ENCODE measurements around the gene CARD19. TPM values are rescaled to one million over a fixed set of nuclear protein-coding genes. Genes with fewer than 3 reads are reported as not detected.
"Not testable (repeated sequence)": the region's sequence is repeated elsewhere in the genome, so short reads cannot be mapped to it uniquely, and the experiment has no call there.

The CARD19 gene
- total RNA-seq, 1 experiment from 2014 or later: 31.4 TPM

DNA sequence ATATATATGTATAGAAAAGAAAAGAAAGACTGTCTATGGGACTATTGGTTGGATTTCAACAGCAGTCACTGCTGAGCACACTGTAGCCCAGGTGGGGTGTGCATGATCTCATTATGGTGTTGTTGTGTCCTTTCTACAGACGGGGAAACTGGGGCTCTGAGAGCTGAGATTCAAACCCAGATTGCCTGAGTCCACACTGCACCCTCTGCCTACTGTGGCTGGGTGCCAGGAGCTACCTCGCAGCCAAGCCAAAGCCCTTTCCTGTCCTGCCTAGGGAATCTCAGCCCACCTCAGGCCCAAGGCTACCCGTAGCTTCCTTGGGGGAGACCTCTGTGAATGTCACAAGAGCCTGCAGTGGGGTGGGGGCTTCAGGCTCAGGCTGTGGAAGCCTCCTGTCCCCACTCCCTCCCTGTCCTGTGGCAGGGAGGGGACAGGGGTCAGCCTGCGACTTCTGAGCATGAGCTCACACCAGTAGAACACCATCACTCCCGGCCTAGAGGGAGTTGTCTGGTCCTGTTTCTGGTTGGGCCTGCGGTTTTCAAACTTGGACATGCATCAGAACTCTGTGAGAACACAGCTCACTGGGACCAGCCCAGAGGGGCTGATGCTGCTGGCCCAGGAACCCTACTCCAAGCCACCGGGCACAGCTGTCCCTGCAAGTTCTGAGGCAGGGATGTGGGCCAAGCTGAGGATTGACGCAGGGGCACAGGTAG, 45.9 kb downstream of the CARD19 start:
- in situ Hi-C loops (cut with HindIII; ENCODE audit: low sequenced_read_pairs): no loop called here
- DNase-seq (ENCODE audit: low spot score): no peak

DNA sequence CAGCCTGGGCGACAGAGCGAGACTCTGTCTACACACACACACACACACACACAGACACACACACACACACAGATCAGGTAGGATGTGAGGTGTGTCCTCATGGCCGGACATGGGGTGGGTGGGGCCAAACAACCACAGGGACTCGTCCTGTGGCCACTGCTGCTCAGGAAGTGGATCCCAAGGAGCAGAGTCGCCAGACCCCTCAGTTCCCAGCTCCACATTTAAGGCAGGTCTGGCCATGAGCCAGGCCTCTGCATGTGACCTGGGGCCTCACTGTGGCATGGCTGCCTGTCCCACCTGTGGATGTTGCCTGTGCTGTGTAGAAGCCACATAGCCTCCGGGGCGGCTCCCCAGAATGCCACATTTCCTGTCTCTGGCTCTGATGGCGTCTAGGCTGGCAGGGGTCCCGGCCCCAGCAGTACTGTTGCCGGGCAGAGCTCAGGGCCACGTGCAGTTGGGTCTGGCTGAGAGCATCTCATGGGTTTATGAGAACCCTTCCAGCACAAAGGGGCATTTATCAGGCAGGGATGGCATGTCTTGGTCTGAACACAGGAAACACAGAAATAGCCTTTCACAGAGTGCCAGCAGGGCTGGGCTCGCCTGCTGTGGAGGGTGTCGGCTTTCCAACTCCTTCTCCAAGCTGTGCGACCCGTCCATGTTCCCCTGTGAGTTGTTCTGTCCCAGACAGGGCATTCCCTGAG, 48.0 kb downstream of the CARD19 start:
- in situ Hi-C loops (cut with HindIII; ENCODE audit: low sequenced_read_pairs): no loop called here
- DNase-seq (ENCODE audit: low spot score): peak; percentile 82

DNA sequence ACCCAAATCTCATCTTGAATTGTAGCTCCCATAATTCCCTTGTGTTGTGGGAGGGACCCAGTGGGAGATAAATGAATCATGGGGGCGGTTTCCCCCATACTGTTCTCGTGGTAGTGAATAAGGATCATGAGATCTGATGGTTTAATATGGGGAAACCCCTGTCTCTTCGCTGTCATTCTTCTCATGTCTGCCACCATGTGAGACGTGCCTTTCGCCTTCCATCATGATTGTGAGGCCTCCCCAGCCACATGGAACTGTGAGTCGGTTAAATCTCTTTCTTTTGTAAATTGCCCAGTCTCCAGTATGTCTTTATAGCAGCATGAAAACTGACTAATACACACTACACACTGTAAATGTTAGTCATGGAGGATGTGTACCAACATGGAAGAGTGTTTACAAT, 50.7 kb downstream of the CARD19 start:
- DNase-seq (ENCODE audit: low spot score); in situ Hi-C loops (cut with HindIII; ENCODE audit: low sequenced_read_pairs): not testable (repeated sequence)

DNA sequence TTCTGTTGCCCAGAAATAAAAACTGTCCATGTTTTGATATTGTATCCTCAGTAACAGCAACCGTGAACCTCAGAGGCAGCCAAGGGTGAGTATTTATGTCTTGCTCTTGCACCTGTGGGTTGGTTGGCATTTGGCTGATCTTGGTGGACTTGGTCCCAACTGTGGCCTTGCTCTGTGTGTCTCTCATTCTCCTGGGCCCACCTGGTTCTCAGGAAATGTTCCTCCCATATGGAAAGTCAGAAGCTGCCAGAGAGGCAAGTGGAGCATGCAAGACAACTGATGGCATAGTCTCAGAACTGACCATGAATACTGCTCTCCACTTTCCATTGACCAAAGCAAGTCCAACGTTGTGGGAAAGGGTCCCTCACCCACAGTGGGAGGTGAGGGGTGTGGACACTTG, 51.6 kb downstream of the CARD19 start:
- in situ Hi-C loops (cut with HindIII; ENCODE audit: low sequenced_read_pairs): no loop called here
- peak; percentile 71 for DNase-seq (ENCODE audit: low spot score)

DNA sequence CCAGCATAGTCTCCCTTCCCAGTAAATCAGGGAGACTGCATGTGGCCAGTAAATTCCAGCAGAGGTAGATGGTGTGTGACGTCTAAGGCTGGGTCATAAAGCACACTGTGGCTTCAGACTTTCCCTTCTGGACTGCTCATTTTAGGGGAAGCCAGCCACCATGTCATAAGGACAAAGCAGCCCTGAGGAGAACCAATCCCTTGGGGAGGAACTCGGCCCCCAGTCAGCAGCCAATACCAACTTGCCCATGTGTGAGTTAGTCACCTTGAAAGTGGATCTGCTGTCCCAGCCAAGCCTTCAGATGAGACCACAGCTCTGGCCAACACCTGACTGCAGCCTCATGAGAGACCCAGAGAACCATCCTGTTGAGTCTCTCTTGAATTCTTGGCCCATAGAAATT, 52.7 kb downstream of the CARD19 start:
- DNase-seq (ENCODE audit: low spot score): no peak
- in situ Hi-C loops (cut with HindIII; ENCODE audit: low sequenced_read_pairs): no loop called here

- in situ Hi-C loops (cut with HindIII; ENCODE audit: low sequenced_read_pairs): no loop called here
- DNase-seq (ENCODE audit: low spot score): no peak
Measured at GRCh38 chr9:93149361-93149760, 53.3 kb downstream of the CARD19 start.

GRCh38 chr9:93151097-93151784, 55.2 kb downstream of the CARD19 start:
- in situ Hi-C loops (cut with HindIII; ENCODE audit: low sequenced_read_pairs): loop anchor here (10.0 kb wide), 1 partner anchor 46 kb away; no protein-coding TSS in a partner anchor

DNA sequence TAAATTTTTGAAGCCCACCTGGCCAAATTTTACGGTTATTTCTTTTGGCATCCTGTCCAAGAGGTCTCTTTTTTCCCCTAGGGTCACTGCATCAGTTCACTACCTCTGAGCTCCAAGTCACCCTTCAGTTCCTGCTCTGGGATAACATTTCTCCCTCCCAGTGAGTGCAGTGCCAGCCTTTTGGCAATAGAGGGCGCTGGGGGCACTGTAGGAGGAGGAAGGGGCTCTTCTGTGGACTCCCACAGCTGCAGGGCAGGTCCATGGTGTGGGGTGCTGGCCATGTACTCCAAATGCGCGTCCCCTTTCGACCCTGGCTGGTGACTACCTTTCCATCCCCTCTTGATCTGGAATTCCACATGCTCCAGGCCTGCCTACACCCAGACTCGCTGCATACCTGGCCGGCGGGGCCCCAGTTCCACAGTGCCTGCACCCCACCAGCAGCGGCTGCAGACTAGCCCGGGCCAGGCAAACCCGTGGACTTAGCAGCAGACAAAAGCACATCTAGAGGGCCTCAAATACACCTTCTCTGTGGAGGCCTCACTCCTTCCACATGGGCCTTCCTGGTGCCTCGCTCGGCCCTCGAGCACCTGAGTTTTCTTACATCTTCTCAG, 58.4 kb downstream of the CARD19 start:
- DNase-seq (ENCODE audit: low spot score): peak; percentile 38
- in situ Hi-C loops (cut with HindIII; ENCODE audit: low sequenced_read_pairs): loop anchor here (10.0 kb wide), 1 partner anchor 50 kb away; no protein-coding TSS in a partner anchor

More at GRCh38 chr9:93151097-93151784, 55.2 kb downstream of the CARD19 start:
- no peak for DNase-seq (ENCODE audit: low spot score)

DNA sequence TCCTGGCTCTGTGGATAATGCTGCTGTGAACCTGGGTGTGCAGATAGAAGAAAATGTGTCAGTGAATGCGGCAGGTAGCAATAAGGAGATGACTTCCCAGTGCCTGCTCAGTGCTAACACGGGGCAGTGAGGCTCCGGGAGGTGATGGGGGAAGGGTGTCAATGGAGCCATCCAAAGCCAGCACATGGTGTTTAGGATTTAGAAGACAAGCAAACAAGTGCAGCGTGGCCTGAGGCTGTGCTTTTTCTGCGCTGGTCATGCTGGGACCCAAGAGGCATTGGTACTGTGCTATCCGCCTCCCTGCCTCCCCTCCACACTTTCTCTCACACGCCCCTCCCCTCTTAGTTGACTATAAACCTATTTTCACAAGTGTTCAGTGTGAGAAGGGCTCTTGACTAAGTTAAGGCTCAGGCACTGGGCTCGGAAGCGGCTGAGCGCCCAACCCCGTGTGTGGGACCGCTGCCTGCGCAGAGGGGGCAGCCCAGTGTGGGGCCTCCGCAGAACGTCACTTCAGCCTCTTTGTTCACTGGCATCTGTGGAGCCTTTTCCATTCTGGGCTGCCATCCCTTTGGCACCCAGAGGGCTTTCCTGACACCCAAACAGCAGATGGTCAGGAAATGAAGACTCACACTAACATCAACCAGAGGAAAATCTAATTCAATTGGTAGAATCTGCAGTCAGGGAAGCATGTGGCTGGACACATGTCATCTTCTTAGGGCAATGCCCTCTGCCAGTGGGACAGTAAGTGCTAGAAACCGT, 59.9 kb downstream of the CARD19 start:
- DNase-seq (ENCODE audit: low spot score): peak; percentile 97
- in situ Hi-C loops (cut with HindIII; ENCODE audit: low sequenced_read_pairs): loop anchor here (10.0 kb wide), 1 partner anchor 51 kb away; no protein-coding TSS in a partner anchor

DNA sequence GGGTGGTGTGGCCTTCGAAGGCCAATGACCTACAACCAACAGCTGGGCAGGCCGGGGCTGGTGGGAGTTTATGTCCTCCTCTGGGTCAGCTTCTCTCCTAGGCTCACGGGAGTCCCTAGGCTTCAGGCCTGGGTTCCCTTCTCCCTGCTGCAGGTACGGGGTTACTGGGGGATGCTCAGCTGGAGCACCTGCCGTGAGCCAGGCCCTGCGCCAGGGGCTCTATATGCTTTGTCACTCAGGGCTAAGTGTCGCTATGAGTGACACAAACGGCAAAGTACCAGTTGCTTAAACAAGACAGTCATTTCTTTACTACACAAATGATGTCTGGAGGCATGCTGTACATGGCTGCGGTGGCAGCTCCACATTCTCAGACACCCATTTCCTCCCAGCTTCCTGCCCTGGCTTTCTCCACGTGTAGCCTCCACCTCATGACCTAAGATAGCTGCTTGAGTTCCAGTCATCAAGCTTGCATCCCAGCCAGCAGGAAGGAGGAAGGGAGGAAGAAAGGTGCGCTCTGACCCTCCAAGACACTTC, 60.5 kb downstream of the CARD19 start:
- no peak for DNase-seq (ENCODE audit: low spot score)
- in situ Hi-C loops (cut with HindIII; ENCODE audit: low sequenced_read_pairs): loop anchor here (10.0 kb wide), 1 partner anchor 52 kb away; no protein-coding TSS in a partner anchor

DNA sequence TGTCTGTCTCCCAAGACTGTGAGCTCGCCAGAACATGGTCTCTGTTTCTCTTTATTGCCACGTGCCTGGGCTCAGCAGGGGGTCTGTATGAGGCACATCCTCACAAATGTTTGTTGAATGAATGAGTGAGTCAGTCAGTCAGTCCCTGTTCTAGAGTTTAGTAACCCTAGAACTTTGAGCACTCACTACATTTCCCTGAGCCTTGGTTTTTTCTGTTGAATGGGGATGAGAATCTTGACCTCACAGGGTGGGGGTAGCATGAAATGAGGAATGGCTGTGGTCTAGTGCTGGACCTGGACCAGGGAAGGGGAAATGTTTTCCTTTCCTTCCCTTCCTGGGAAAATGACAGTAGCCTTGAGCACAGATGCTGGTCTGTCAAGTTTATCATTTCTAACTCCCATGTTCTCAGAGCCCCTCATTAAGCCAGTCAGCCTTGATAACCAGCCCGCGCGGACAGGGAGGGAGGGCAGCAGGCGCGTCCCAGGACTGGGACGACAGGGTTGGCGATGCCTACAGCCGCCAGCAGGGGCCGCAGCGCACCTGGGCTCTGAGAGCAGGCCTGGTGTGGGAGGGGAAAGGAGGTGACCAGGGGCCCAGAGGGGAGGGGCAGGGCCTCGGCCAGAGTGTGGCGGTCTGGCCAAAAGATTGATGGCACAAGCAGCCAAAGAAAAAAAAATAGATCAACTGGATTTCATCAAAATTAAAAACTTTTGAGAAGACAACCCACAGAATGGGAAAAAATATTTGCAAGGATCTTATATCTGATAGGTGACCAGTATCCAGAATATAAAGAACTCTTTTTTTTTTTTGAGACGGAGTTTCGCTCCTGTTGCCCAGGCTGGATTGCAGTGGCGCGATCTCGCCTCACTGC, 63.8 kb downstream of the CARD19 start:
- in situ Hi-C loops (cut with HindIII; ENCODE audit: low sequenced_read_pairs): loop anchor here (10.0 kb wide), 1 partner anchor 55 kb away; no protein-coding TSS in a partner anchor
- peak; percentile 87 for DNase-seq (ENCODE audit: low spot score)

- DNase-seq (ENCODE audit: low spot score): peak; percentile 81
- in situ Hi-C loops (cut with HindIII; ENCODE audit: low sequenced_read_pairs): no loop called here
Measured at GRCh38 chr9:93161786-93162562, 66.0 kb downstream of the CARD19 start.

Other genes with a start within 250 kb of the CARD19 start
- 7.6 and 10.4 TPM in 2 replicates for gene ZNF484, start 218.2 kb upstream of the CARD19 start, total RNA-seq (2014; rRNA removed; shearing (Covaris generic))
- 0.06 TPM in 1 of 2 replicates, not detected in the other for gene FGD3, start 148.7 kb upstream of the CARD19 start, total RNA-seq (2014; rRNA removed; shearing (Covaris generic))
- gene SUSD3, start 37.5 kb upstream of the CARD19 start, total RNA-seq (2014; rRNA removed; shearing (Covaris generic)): not detected in 2 replicates
- gene NINJ1, start 38.0 kb downstream of the CARD19 start, total RNA-seq (2014; rRNA removed; shearing (Covaris generic)): 25.6 and 28.4 TPM in 2 replicates
- gene WNK2, start 87.9 kb downstream of the CARD19 start, total RNA-seq (2014; rRNA removed; shearing (Covaris generic)): 5.8 and 8.9 TPM in 2 replicates